Loucy (cell line): ENCODE measurements around the gene TMOD1.

ENCODE experiments used
- H2AFZ ChIP-seq: fragments of 200-600 bp; sonication (generic); 2 replicates; pipeline ENCODE4 v1.6.0; 2016; ENCODE audit warnings: antibody characterized with exemption, mild to moderate bottlenecking, low read length, moderate library complexity
- H3F3A ChIP-seq: fragments of 200-600 bp; 2 replicates; pipeline ENCODE4 v1.6.0; 2016; ENCODE audit warnings: antibody characterized with exemption, low read depth, mild to moderate bottlenecking
- H3K27me3 ChIP-seq: fragments of 200-600 bp; sonication (generic); 2 replicates; pipeline ENCODE4 v1.6.1; 2014; ENCODE audit warnings: low read length, mild to moderate bottlenecking; ENCODE audit not compliant: insufficient read depth, poor library complexity, severe bottlenecking
- H3K36me3 ChIP-seq: fragments of 200-600 bp; sonication (generic); 2 replicates; pipeline ENCODE4 v1.6.1; 2016; ENCODE audit warnings: low read length; ENCODE audit not compliant: insufficient read depth
- H3K4me1 ChIP-seq: fragments of 200-600 bp; sonication (generic); 2 replicates; pipeline ENCODE4 v1.5.1; 2014; ENCODE audit warnings: low read length, mild to moderate bottlenecking; ENCODE audit not compliant: insufficient read depth, poor library complexity, severe bottlenecking
- H3K4me2 ChIP-seq: fragments of 200-600 bp; sonication (generic); 2 replicates; pipeline ENCODE4 v1.6.0; 2014; ENCODE audit warnings: antibody characterized with exemption, low read length, low read depth, mild to moderate bottlenecking; ENCODE audit not compliant: poor library complexity, severe bottlenecking
- H3K4me3 ChIP-seq: fragments of 200-600 bp; sonication (generic); 2 replicates; pipeline ENCODE4 v1.5.1; 2014; ENCODE audit warnings: low read length, mild to moderate bottlenecking, mixed read lengths; ENCODE audit not compliant: poor library complexity, severe bottlenecking
- H3K79me2 ChIP-seq: fragments of 200-600 bp; sonication (generic); 2 replicates; pipeline ENCODE4 v1.6.1; 2014; ENCODE audit warnings: low read length; ENCODE audit not compliant: insufficient read depth
- H3K9ac ChIP-seq: fragments of 200-600 bp; sonication (generic); 2 replicates; pipeline ENCODE4 v1.6.0; 2014; ENCODE audit warnings: mild to moderate bottlenecking, low read depth, low read length, moderate library complexity; ENCODE audit not compliant: poor library complexity, severe bottlenecking
- H3K9me2 ChIP-seq: fragments of 200-600 bp; sonication (generic); replicated peaks from 2 replicates; pipeline ENCODE4 v1.6.1; 2016; ENCODE audit warnings: low read depth, low read length, mixed read lengths
- H3K9me3 ChIP-seq: fragments of 200-600 bp; sonication (generic); 2 replicates; pipeline ENCODE4 v1.6.1; 2014; ENCODE audit warnings: mild to moderate bottlenecking, antibody characterized with exemption, low read length, low read depth; ENCODE audit not compliant: insufficient read depth
- H4K20me1 ChIP-seq: fragments of 200-600 bp; sonication (generic); 2 replicates; pipeline ENCODE4 v1.6.0; 2014; ENCODE audit warnings: antibody characterized with exemption, low read length, mild to moderate bottlenecking; ENCODE audit not compliant: insufficient read depth, poor library complexity, severe bottlenecking
- EZH2phosphoT487 ChIP-seq: fragments of 200-600 bp; IDR thresholded peaks from 2 replicates; pipeline ENCODE4 v1.6.1; 2018; ENCODE audit warnings: antibody characterized with exemption, mild to moderate bottlenecking, moderate library complexity, borderline replicate concordance
- TF ChIP-seq, protein P1 (sequence below): fragments of 200-600 bp; sonication (generic); conservative IDR thresholded peaks from 2 replicates; pipeline ENCODE4 v1.5.1; 2014; ENCODE audit warnings: mild to moderate bottlenecking, antibody characterized with exemption, low read length

TMOD1 gene

DNA sequence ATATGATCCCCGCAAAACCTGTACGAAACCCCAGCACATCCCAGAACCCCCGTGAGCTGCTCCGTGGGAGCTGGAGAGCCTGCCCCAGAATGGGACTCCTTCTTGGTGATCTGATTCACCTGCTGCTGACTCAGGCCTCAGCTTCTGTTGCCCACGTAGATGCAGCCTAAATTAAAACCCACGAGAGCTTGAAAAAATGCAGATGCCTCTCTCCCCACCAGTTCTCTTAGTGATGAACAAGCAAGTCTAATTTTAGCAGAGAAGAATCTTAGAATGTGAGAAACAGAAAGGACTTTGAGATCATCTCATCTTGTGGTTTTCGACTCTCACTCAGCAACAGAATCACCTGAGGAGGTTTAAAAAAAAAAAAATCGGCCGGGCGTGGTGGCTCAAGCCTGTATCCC lies 57.6 kb downstream of the TMOD1 start:
- H3K4me3 ChIP-seq, result no peak overlapping the region
- no peak overlapping the region for H2AFZ ChIP-seq
- H3K9me3 ChIP-seq, result no peaks in the 10 kb centered on the region

GRCh38 chr9:97560154-97560553 lies 58.7 kb downstream of the TMOD1 start:
- no peak overlapping the region for H3K4me2 ChIP-seq
- H3K4me1 ChIP-seq, result no peaks in the 10 kb centered on the region
- H3K36me3 ChIP-seq, result no peaks in the 10 kb centered on the region
- no peaks in the 10 kb centered on the region for H3K9me2 ChIP-seq
- H3K9me3 ChIP-seq, result no peaks in the 10 kb centered on the region
- no peak overlapping the region for H2AFZ ChIP-seq
- no peak overlapping the region for H3K9ac ChIP-seq
- H4K20me1 ChIP-seq, result no peaks in the 10 kb centered on the region
- no peaks in the 10 kb centered on the region for H3F3A ChIP-seq
- no peak for TF ChIP-seq EZH2phosphoT487
- TF ChIP-seq, protein P1, sequence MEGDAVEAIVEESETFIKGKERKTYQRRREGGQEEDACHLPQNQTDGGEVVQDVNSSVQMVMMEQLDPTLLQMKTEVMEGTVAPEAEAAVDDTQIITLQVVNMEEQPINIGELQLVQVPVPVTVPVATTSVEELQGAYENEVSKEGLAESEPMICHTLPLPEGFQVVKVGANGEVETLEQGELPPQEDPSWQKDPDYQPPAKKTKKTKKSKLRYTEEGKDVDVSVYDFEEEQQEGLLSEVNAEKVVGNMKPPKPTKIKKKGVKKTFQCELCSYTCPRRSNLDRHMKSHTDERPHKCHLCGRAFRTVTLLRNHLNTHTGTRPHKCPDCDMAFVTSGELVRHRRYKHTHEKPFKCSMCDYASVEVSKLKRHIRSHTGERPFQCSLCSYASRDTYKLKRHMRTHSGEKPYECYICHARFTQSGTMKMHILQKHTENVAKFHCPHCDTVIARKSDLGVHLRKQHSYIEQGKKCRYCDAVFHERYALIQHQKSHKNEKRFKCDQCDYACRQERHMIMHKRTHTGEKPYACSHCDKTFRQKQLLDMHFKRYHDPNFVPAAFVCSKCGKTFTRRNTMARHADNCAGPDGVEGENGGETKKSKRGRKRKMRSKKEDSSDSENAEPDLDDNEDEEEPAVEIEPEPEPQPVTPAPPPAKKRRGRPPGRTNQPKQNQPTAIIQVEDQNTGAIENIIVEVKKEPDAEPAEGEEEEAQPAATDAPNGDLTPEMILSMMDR, result no peak
- no peaks in the 10 kb centered on the region for H3K27me3 ChIP-seq
- H3K4me3 ChIP-seq, result no peak overlapping the region
- no peaks in the 10 kb centered on the region for H3K79me2 ChIP-seq

More for the DNA sequence above, 57.6 kb downstream of the TMOD1 start:
- Histone ChIP-seq H3F3A (no peaks in the 10 kb centered on the region), H3K79me2 (no peaks in the 10 kb centered on the region), H3K4me2 (no peak overlapping the region), H3K9me2 (no peaks in the 10 kb centered on the region), H3K4me1 (no peaks in the 10 kb centered on the region), H3K27me3 (no peaks in the 10 kb centered on the region), H3K9ac (no peak overlapping the region), H4K20me1 (no peaks in the 10 kb centered on the region), H3K36me3 (no peaks in the 10 kb centered on the region)
- no peak for TF ChIP-seq EZH2phosphoT487
- TF ChIP-seq, protein P1, result no peak

- Histone ChIP-seq H3K9me2 (no peaks in the 10 kb centered on the region), H3K79me2 (no peaks in the 10 kb centered on the region), H4K20me1 (no peaks in the 10 kb centered on the region), H3K9me3 (no peaks in the 10 kb centered on the region), H2AFZ (peak overlapping the region; percentile 4; the same call in 1 of the 2 replicates), H3K36me3 (no peaks in the 10 kb centered on the region), H3F3A (no peaks in the 10 kb centered on the region), H3K4me3 (no peak overlapping the region), H3K27me3 (no peaks in the 10 kb centered on the region), H3K4me2 (no peak overlapping the region), H3K4me1 (no peaks in the 10 kb centered on the region), H3K9ac (no peak overlapping the region)
- TF ChIP-seq, protein P1, result no peak
- TF ChIP-seq EZH2phosphoT487, result no peak
Observed at GRCh38 chr9:97560851-97561250, 59.4 kb downstream of the TMOD1 start.
